ENCODE results near the gene APH1A. TPM values are rescaled to one million over a fixed set of nuclear protein-coding genes. Genes with fewer than 3 reads are reported as not detected.

APH1A gene
- total RNA-seq, 4 donors from 2014 or later: 40.3 to 68.9 (median 49.5) TPM

DNA sequence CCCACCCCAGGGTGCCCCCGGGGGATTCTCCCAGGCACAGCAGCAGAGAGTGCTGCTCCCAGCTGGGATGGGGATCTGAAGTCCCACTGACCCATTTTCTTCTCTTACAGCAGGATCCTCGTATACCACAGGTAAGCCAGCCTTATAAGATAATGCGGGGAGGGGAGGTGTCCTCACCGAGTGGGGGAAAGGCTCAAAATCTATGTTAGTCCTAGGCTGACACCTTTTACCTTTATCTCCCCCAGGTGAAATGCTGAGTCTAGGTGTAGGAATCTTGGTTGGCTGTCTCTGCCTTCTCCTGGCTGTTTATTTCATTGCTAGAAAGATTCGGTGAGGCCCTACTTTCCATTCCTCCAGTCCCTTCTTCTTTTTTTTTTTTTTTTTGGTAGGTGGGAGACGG, 5.3 kb downstream of the APH1A start:
- ATAC-seq: no peak
- Histone ChIP-seq H3K36me3 (peaks cover 0 to 36% of the 10 kb centered on the region in 2 donors), H3K4me1 (peaks cover 3 to 41% (median 19%) of the 10 kb centered on the region in 3 donors), H3K27ac (no peak overlapping the region), H3K4me3 (no peak overlapping the region), H3K9me3 (no peaks in the 10 kb centered on the region), H3K27me3 (no peaks in the 10 kb centered on the region)
- TF ChIP-seq POLR2AphosphoS5 (IDR thresholded peaks at IDR 0.05) (no peak), CTCF (IDR thresholded peaks at IDR 0.05) (no peak), POLR2A (IDR thresholded peaks at IDR 0.05) (no peak), EP300 (IDR thresholded peaks at IDR 0.05) (no peak)
- WGBS, 2 donors (ENCODE audit: low coverage in 1 of 2): 63 to 78% methylated on average over 5 of the region's 6 CpGs

- ATAC-seq: no peak
- Histone ChIP-seq H3K4me1 (peaks cover 2 to 44% (median 16%) of the 10 kb centered on the region in 3 donors), H3K36me3 (peaks cover 0 to 36% of the 10 kb centered on the region in 2 donors), H3K27ac (no peak overlapping the region), H3K27me3 (no peaks in the 10 kb centered on the region), H3K9me3 (no peaks in the 10 kb centered on the region), H3K4me3 (no peak overlapping the region)
- WGBS, 2 donors (ENCODE audit: low coverage in 1 of 2): 89 to 93% methylated on average over 2 to 4 of the region's 6 CpGs
- no peak for TF ChIP-seq POLR2A (IDR thresholded peaks at IDR 0.05)
- TF ChIP-seq POLR2AphosphoS5 (IDR thresholded peaks at IDR 0.05): no peak
- TF ChIP-seq CTCF (IDR thresholded peaks at IDR 0.05): no peak
- TF ChIP-seq EP300 (IDR thresholded peaks at IDR 0.05): no peak
These were observed 6.2 kb downstream of the APH1A start for GRCh38 chr1:150262388-150263320.

DNA sequence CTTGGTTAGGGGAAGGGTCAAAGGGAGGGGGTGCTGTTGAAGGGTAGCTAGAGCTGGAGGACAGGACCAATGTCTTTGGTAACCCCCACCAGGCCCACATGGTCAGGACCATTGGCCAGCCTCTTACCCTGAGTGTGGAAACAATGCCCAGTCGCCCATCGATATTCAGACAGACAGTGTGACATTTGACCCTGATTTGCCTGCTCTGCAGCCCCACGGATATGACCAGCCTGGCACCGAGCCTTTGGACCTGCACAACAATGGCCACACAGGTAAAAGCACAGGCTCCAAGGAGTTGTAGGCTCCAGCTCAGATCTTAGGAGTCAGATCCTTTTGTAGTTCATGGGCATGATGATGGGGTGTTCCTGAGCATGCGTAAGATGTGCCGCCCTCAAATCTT, 7.4 kb downstream of the APH1A start:
- 92 to 100% methylated on average over 2 of the region's 6 CpGs for WGBS, 2 donors (ENCODE audit: low coverage in 1 of 2)
- peaks cover 0 to 44% (median 10%) of the 10 kb centered on the region in 3 donors for H3K4me1 ChIP-seq
- H3K9me3 ChIP-seq: no peaks in the 10 kb centered on the region
- no peak overlapping the region for H3K27ac ChIP-seq
- no peaks in the 10 kb centered on the region for H3K27me3 ChIP-seq
- TF ChIP-seq POLR2A (IDR thresholded peaks at IDR 0.05) (no peak), CTCF (IDR thresholded peaks at IDR 0.05) (no peak)
- peaks cover 0 to 24% of the 10 kb centered on the region in 2 donors for H3K36me3 ChIP-seq
- H3K4me3 ChIP-seq: no peak overlapping the region
- ATAC-seq: no peak

DNA sequence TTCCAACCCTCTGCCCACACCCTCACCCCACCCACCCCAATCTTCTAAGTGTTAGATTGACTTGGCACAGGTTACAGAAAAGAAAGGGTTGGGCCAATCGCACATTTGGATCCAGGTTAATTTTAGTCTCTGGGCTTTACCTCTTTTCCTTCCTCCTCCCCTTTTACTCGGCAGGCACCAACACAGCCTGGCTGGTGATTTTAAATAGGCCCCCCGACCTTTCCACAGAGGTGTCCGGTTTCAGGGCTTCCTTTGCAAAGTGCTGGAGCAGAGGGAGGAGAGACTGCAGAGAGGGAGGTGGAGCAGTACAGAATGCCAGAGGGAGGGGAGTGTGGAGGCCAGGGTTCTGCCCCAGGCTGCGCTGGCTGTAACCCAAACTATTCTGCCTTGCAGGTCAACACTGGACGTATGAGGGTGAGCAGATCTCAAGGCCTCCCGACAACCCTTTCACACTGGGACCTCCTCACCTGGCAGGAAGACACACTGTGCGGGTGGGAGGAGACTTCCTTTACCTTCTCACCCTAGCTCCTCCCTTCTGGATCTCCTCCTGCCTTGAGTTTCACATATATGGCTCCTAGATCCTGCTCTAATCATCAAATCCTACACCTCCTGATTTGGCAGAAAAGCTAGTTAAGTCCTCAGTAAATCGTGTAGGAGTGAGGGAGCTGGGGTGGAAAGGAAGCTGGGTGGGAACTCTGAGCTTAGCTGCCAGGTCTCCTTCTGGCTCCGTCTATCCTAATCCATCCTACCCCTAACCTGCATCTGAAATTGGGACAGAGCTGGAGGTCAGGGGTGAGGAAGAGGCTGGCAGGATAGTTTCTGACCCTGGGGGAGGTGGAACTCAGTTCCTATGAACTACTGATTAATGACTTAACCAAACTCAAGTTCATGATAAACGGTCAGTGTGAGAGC, 8.8 kb downstream of the APH1A start:
- peak overlapping the region in 3 of 4 donors; percentile 21 to 82 (median 81) for H3K27ac ChIP-seq
- 16 to 22% methylated on average over 5 of the region's 11 CpGs for WGBS, 2 donors (ENCODE audit: low coverage in 1 of 2)
- H3K36me3 ChIP-seq: peaks cover 0 to 11% of the 10 kb centered on the region in 2 donors
- no peak for TF ChIP-seq POLR2AphosphoS5 (IDR thresholded peaks at IDR 0.05)
- TF ChIP-seq POLR2A (IDR thresholded peaks at IDR 0.05): no peak
- no peak for TF ChIP-seq EP300 (IDR thresholded peaks at IDR 0.05)
- no peak for TF ChIP-seq CTCF (IDR thresholded peaks at IDR 0.05)
- H3K4me3 ChIP-seq: no peak overlapping the region
- H3K9me3 ChIP-seq: no peaks in the 10 kb centered on the region
- peaks cover 0 to 51% (median 14%) of the 10 kb centered on the region in 3 donors for H3K4me1 ChIP-seq
- H3K27me3 ChIP-seq: no peaks in the 10 kb centered on the region
- peak; percentile 19 for ATAC-seq
